ENCODE data around the gene CAMKK1.
"Not testable (repeated sequence)": the region's sequence is repeated elsewhere in the genome, so short reads cannot be mapped to it uniquely, and the experiment has no call there.

CAMKK1 gene

GRCh38 chr17:3867106-3867505, 25.7 kb downstream of the CAMKK1 start:
- no peaks in the 10 kb centered on the region for H3K9me3 ChIP-seq (ENCODE audit: low read length)
- no peaks in the 10 kb centered on the region for H3K4me1 ChIP-seq (ENCODE audit: insufficient read depth, low read length)
- H3K9ac ChIP-seq (ENCODE audit: low read length) = no peak overlapping the region
- no peak overlapping the region for H3K27ac ChIP-seq (ENCODE audit: low read depth, low read length)
- no peaks in the 10 kb centered on the region for H3K27me3 ChIP-seq (ENCODE audit: control insufficient read depth in 1 of 2, insufficient read depth in 2 of 2, low read length in 2 of 2)
- no peak overlapping the region for H3K4me3 ChIP-seq (ENCODE audit: low read depth in 1 of 2, low read length in 2 of 2)
- peaks cover 3% of the 10 kb centered on the region for H3K36me3 ChIP-seq (ENCODE audit: insufficient read depth, low read length)

- H3K36me3 ChIP-seq (ENCODE audit: insufficient read depth, low read length) = peaks cover 6% of the 10 kb centered on the region
- no peaks in the 10 kb centered on the region for H3K4me1 ChIP-seq (ENCODE audit: insufficient read depth, low read length)
- H3K9ac ChIP-seq (ENCODE audit: low read length) = no peak overlapping the region
- no peaks in the 10 kb centered on the region for H3K9me3 ChIP-seq (ENCODE audit: low read length)
- H3K4me3 ChIP-seq (ENCODE audit: low read depth in 1 of 2, low read length in 2 of 2) = no peak overlapping the region
- H3K27ac ChIP-seq (ENCODE audit: low read depth, low read length) = no peak overlapping the region
- no peaks in the 10 kb centered on the region for H3K27me3 ChIP-seq (ENCODE audit: control insufficient read depth in 1 of 2, insufficient read depth in 2 of 2, low read length in 2 of 2)
Observed at GRCh38 chr17:3866276-3866675, 26.6 kb downstream of the CAMKK1 start.

GRCh38 chr17:3865176-3865575, 27.7 kb downstream of the CAMKK1 start:
- H3K36me3 ChIP-seq (ENCODE audit: insufficient read depth, low read length) = peaks cover 16% of the 10 kb centered on the region
- H3K4me3 ChIP-seq (ENCODE audit: low read depth in 1 of 2, low read length in 2 of 2) = no peak overlapping the region
- H3K9ac ChIP-seq (ENCODE audit: low read length) = no peak overlapping the region
- H3K27me3 ChIP-seq (ENCODE audit: control insufficient read depth in 1 of 2, insufficient read depth in 2 of 2, low read length in 2 of 2) = no peaks in the 10 kb centered on the region
- no peaks in the 10 kb centered on the region for H3K4me1 ChIP-seq (ENCODE audit: insufficient read depth, low read length)
- no peaks in the 10 kb centered on the region for H3K9me3 ChIP-seq (ENCODE audit: low read length)
- H3K27ac ChIP-seq (ENCODE audit: low read depth, low read length) = no peak overlapping the region

- H3K27ac ChIP-seq (ENCODE audit: low read depth, low read length) = no peak overlapping the region
- H3K9ac ChIP-seq (ENCODE audit: low read length) = no peak overlapping the region
- peaks cover 22% of the 10 kb centered on the region for H3K36me3 ChIP-seq (ENCODE audit: insufficient read depth, low read length)
- H3K9me3 ChIP-seq (ENCODE audit: low read length) = no peaks in the 10 kb centered on the region
- H3K4me1 ChIP-seq (ENCODE audit: insufficient read depth, low read length) = no peaks in the 10 kb centered on the region
- H3K27me3 ChIP-seq (ENCODE audit: control insufficient read depth in 1 of 2, insufficient read depth in 2 of 2, low read length in 2 of 2) = no peaks in the 10 kb centered on the region
- H3K4me3 ChIP-seq (ENCODE audit: low read depth in 1 of 2, low read length in 2 of 2) = no peak overlapping the region
Observed at GRCh38 chr17:3864534-3864933, 28.3 kb downstream of the CAMKK1 start.

GRCh38 chr17:3861761-3862681, 30.8 kb downstream of the CAMKK1 start:
- Histone ChIP-seq H3K4me3 (ENCODE audit: low read depth in 1 of 2, low read length in 2 of 2) (no peak overlapping the region), H3K27me3 (ENCODE audit: control insufficient read depth in 1 of 2, insufficient read depth in 2 of 2, low read length in 2 of 2) (no peaks in the 10 kb centered on the region), H3K9ac (ENCODE audit: low read length) (no peak overlapping the region), H3K27ac (ENCODE audit: low read depth, low read length) (no peak overlapping the region), H3K9me3 (ENCODE audit: low read length) (no peaks in the 10 kb centered on the region), H3K4me1 (ENCODE audit: insufficient read depth, low read length) (no peaks in the 10 kb centered on the region), H3K36me3 (ENCODE audit: insufficient read depth, low read length) (peaks cover 22% of the 10 kb centered on the region)

- Histone ChIP-seq H3K4me3 (ENCODE audit: low read depth in 1 of 2, low read length in 2 of 2) (no peak overlapping the region), H3K9ac (ENCODE audit: low read length) (no peak overlapping the region), H3K4me1 (ENCODE audit: insufficient read depth, low read length) (no peaks in the 10 kb centered on the region), H3K36me3 (ENCODE audit: insufficient read depth, low read length) (peaks cover 22% of the 10 kb centered on the region), H3K27me3 (ENCODE audit: control insufficient read depth in 1 of 2, insufficient read depth in 2 of 2, low read length in 2 of 2) (no peaks in the 10 kb centered on the region), H3K9me3 (ENCODE audit: low read length) (no peaks in the 10 kb centered on the region), H3K27ac (ENCODE audit: low read depth, low read length) (no peak overlapping the region)
Observed at GRCh38 chr17:3860939-3861700, 31.7 kb downstream of the CAMKK1 start.

- peaks cover 22% of the 10 kb centered on the region for H3K36me3 ChIP-seq (ENCODE audit: insufficient read depth, low read length)
- no peak overlapping the region for H3K27ac ChIP-seq (ENCODE audit: low read depth, low read length)
- no peaks in the 10 kb centered on the region for H3K9me3 ChIP-seq (ENCODE audit: low read length)
Observed at GRCh38 chr17:3859940-3860339, 32.9 kb downstream of the CAMKK1 start.

GRCh38 chr17:3857261-3858105, 35.4 kb downstream of the CAMKK1 start:
- H3K27ac ChIP-seq (ENCODE audit: low read depth, low read length) = no peak overlapping the region
- H3K27me3 ChIP-seq (ENCODE audit: control insufficient read depth in 1 of 2, insufficient read depth in 2 of 2, low read length in 2 of 2) = no peaks in the 10 kb centered on the region
- no peak overlapping the region for H3K9ac ChIP-seq (ENCODE audit: low read length)
- H3K4me3 ChIP-seq (ENCODE audit: low read depth in 1 of 2, low read length in 2 of 2) = no peak overlapping the region
- peaks cover 22% of the 10 kb centered on the region for H3K36me3 ChIP-seq (ENCODE audit: insufficient read depth, low read length)
- H3K9me3 ChIP-seq (ENCODE audit: low read length) = no peaks in the 10 kb centered on the region
- H3K4me1 ChIP-seq (ENCODE audit: insufficient read depth, low read length) = no peaks in the 10 kb centered on the region

More at GRCh38 chr17:3859940-3860339, 32.9 kb downstream of the CAMKK1 start:
- H3K4me1 ChIP-seq (ENCODE audit: insufficient read depth, low read length) = no peaks in the 10 kb centered on the region
- H3K4me3 ChIP-seq (ENCODE audit: low read depth in 1 of 2, low read length in 2 of 2) = no peak overlapping the region
- H3K9ac ChIP-seq (ENCODE audit: low read length) = no peak overlapping the region
- H3K27me3 ChIP-seq (ENCODE audit: control insufficient read depth in 1 of 2, insufficient read depth in 2 of 2, low read length in 2 of 2) = no peaks in the 10 kb centered on the region

GRCh38 chr17:3854204-3854603, 38.6 kb downstream of the CAMKK1 start:
- H3K27ac ChIP-seq (ENCODE audit: low read depth, low read length); H3K9ac ChIP-seq (ENCODE audit: low read length); H3K27me3 ChIP-seq (ENCODE audit: control insufficient read depth in 1 of 2, insufficient read depth in 2 of 2, low read length in 2 of 2); H3K4me1 ChIP-seq (ENCODE audit: insufficient read depth, low read length); H3K36me3 ChIP-seq (ENCODE audit: insufficient read depth, low read length); H3K4me3 ChIP-seq (ENCODE audit: low read depth in 1 of 2, low read length in 2 of 2); H3K9me3 ChIP-seq (ENCODE audit: low read length): not testable (repeated sequence)

- no peak overlapping the region for H3K4me3 ChIP-seq (ENCODE audit: low read depth in 1 of 2, low read length in 2 of 2)
- no peaks in the 10 kb centered on the region for H3K36me3 ChIP-seq (ENCODE audit: insufficient read depth, low read length)
- H3K27ac ChIP-seq (ENCODE audit: low read depth, low read length) = no peak overlapping the region
- H3K9ac ChIP-seq (ENCODE audit: low read length) = no peak overlapping the region
- no peaks in the 10 kb centered on the region for H3K27me3 ChIP-seq (ENCODE audit: control insufficient read depth in 1 of 2, insufficient read depth in 2 of 2, low read length in 2 of 2)
- no peaks in the 10 kb centered on the region for H3K9me3 ChIP-seq (ENCODE audit: low read length)
- H3K4me1 ChIP-seq (ENCODE audit: insufficient read depth, low read length) = no peaks in the 10 kb centered on the region
Observed at GRCh38 chr17:3852561-3852960, 40.3 kb downstream of the CAMKK1 start.

All from muscle layer of colon (tissue), 2 donors.